Liver (tissue), 9 donors: ENCODE results near the gene PGRMC1. TPM values are rescaled to one million over a fixed set of nuclear protein-coding genes. Genes with fewer than 3 reads are reported as not detected.
"Not testable (repeated sequence)": the region's sequence is repeated elsewhere in the genome, so short reads cannot be mapped to it uniquely, and the experiment has no call there.

Experiments used
- DNase-seq: peaks from one replicate; pipeline ENCODE4 v3.0.0-alpha.2; 2017; ENCODE audit warnings: low spot score
- H3K27ac ChIP-seq, 2 donors: one replicate each; pipeline ENCODE4 v1.7.0; 2013; ENCODE audit warnings: inconsistent platforms in 2 of 2, low read length in 2 of 2, control low read depth in 1 of 2, low read depth in 1 of 2, mild to moderate bottlenecking in 1 of 2
- H3K27me3 ChIP-seq, 4 donors: one replicate each; pipeline versions ENCODE4 v1.6.1 to v1.7.0; 2013; ENCODE audit warnings: low read length in 3 of 4, inconsistent platforms in 1 of 4, mild to moderate bottlenecking in 1 of 4, moderate library complexity in 1 of 4; ENCODE audit not compliant: control insufficient read depth in 4 of 4, insufficient read depth in 4 of 4
- H3K36me3 ChIP-seq, 4 donors: one replicate each; pipeline versions ENCODE4 v1.6.1 to v1.7.0; 2013; ENCODE audit warnings: low read length in 3 of 4, mild to moderate bottlenecking in 3 of 4, low read depth in 1 of 4, moderate library complexity in 1 of 4; ENCODE audit not compliant: control insufficient read depth in 4 of 4, insufficient read depth in 3 of 4
- H3K4me1 ChIP-seq, 4 donors: one replicate each; pipeline versions ENCODE4 v1.6.1 to v1.7.0; 2013; ENCODE audit warnings: low read length in 3 of 4, mild to moderate bottlenecking in 3 of 4, moderate library complexity in 1 of 4; ENCODE audit not compliant: control insufficient read depth in 4 of 4, insufficient read depth in 4 of 4
- H3K4me3 ChIP-seq, 3 donors: one replicate each; pipeline versions ENCODE4 v1.6.1 to v1.7.0; 2013; ENCODE audit warnings: low read length in 3 of 3, control low read depth in 1 of 3, low read depth in 1 of 3, mild to moderate bottlenecking in 1 of 3
- H3K9ac ChIP-seq, 2 donors: one replicate each; pipeline ENCODE4 v1.7.0; 2013; ENCODE audit warnings: low read length in 2 of 2, mild to moderate bottlenecking in 2 of 2, moderate library complexity in 2 of 2, control low read depth in 1 of 2, low read depth in 1 of 2
- H3K9me3 ChIP-seq, 4 donors: one replicate each; pipeline versions ENCODE4 v1.6.1 to v1.7.0; 2013; ENCODE audit warnings: low read length in 3 of 4; ENCODE audit not compliant: control insufficient read depth in 4 of 4
- EGR1 ChIP-seq, 2 donors: IDR thresholded peaks; 2 replicates each; pipeline ENCODE4 v1.6.1; 2016 to 2018; ENCODE audit warnings: antibody characterized with exemption in 2 of 2, low read depth in 2 of 2
- FOXA1 ChIP-seq: IDR thresholded peaks from 2 replicates; pipeline ENCODE4 v1.6.1; 2016; ENCODE audit warnings: antibody characterized with exemption
- FOXA2 ChIP-seq: IDR thresholded peaks from 2 replicates; pipeline ENCODE4 v1.6.1; 2016; ENCODE audit warnings: antibody characterized with exemption
- HNF4A ChIP-seq, 2 donors: conservative IDR thresholded peaks; 2 replicates each; pipeline ENCODE4 v1.6.1; 2016; ENCODE audit warnings: antibody characterized with exemption in 2 of 2, mild to moderate bottlenecking in 2 of 2
- MAX ChIP-seq: IDR thresholded peaks from 2 replicates; pipeline ENCODE4 v1.6.1; 2016; ENCODE audit warnings: antibody characterized with exemption
- REST ChIP-seq: IDR thresholded peaks from 2 replicates; pipeline ENCODE4 v1.6.1; 2016; ENCODE audit warnings: antibody characterized with exemption, mild to moderate bottlenecking
- SP1 ChIP-seq: IDR thresholded peaks from 2 replicates; pipeline ENCODE4 v1.6.1; 2018; ENCODE audit warnings: antibody characterized with exemption, mild to moderate bottlenecking
- WGBS: extraction: QIAGEN DNeasy Blood & Tissue Kit; methylation state at CpG from one replicate; pipeline ENCODE4 v1.1.7; 2013; 5-methylcytosine and 5-hydroxymethylcytosine counted together
- polyA plus RNA-seq, 2 donors: library from polyadenylated mRNA; stranded (reverse) in 1 of 2; unstranded in 1 of 2; fragments of 200-250 nt in 1 of 2; fragments of >200 nt in 1 of 2; fragmentation: Nextera tagmentation in 1 of 2; extraction: Ambion mirVana in 1 of 2; gene quantifications; one replicate each; pipeline versions ENCODE4 v1.2.1 to v1.2.3, GENCODE V29; 2013 to 2015
- total RNA-seq, 2 donors: library from RNA; depleted of rRNA; stranded (reverse); fragments of >200 nt; gene quantifications; one replicate each; pipeline ENCODE4 v1.2.3, GENCODE V29; 2014
- TF ChIP-seq, protein P1 (sequence below): IDR thresholded peaks from 2 replicates; pipeline ENCODE4 v1.6.1; 2016; ENCODE audit warnings: antibody characterized with exemption
- TF ChIP-seq, protein P2 (sequence below): fragments of 150-350 bp; IDR thresholded peaks from 2 replicates; pipeline ENCODE4 v1.5.1; 2017; ENCODE audit warnings: improper control_type of control experiment, low read depth, low read length; ENCODE audit not compliant: missing input control
- donor health status: healthy.
- donor health status: healthy.
- donor health status: healthy.
- donor health status: healthy.
- donor health status: healthy.

The PGRMC1 gene
- total and polyA plus RNA-seq, 4 donors: 180 to 346 (median 290) TPM

DNA sequence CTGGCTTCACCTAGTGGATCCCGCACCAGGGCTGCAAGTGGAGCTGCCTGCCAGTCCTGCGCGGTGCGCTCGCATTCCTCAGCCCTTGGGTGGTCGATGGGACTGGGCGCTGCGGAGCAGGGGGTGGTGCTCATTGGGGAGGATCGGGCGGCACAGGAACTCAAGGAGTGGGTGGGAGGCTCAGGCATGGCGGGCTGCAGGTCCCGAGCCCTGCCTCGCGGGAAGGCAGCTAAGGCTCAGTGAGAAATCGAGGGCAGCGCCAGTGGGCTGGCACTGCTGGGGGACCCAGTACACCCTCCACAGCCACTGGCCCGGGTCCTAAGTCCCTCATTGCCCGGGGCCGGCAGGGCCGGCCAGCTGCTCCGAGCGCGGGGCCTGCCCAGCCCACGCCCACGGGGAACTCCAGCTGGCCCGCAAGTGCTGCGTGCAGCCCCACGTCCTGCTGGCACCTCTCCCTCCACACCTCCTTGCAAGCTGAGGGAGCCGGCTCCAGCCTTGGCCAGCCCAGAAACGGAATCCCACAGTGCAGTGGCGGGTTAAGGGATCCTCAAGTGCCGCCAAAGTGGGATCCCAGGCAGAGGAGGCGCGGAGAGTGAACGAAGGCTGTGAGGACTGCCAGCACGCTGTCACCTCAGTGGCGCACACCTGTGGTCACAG lies 27.6 kb upstream of the PGRMC1 start:
- H3K27me3 ChIP-seq: no peaks in the 10 kb centered on the region
- no peak for DNase-seq
- H3K27ac ChIP-seq: no peak overlapping the region
- no peak for TF ChIP-seq SP1
- TF ChIP-seq HNF4A (conservative IDR thresholded peaks at IDR 0.05): no peak
- TF ChIP-seq, protein P1, sequence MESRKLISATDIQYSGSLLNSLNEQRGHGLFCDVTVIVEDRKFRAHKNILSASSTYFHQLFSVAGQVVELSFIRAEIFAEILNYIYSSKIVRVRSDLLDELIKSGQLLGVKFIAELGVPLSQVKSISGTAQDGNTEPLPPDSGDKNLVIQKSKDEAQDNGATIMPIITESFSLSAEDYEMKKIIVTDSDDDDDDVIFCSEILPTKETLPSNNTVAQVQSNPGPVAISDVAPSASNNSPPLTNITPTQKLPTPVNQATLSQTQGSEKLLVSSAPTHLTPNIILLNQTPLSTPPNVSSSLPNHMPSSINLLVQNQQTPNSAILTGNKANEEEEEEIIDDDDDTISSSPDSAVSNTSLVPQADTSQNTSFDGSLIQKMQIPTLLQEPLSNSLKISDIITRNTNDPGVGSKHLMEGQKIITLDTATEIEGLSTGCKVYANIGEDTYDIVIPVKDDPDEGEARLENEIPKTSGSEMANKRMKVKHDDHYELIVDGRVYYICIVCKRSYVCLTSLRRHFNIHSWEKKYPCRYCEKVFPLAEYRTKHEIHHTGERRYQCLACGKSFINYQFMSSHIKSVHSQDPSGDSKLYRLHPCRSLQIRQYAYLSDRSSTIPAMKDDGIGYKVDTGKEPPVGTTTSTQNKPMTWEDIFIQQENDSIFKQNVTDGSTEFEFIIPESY: no peak
- TF ChIP-seq FOXA1: no peak
- no peak for TF ChIP-seq FOXA2
- no peak overlapping the region for H3K9ac ChIP-seq
- H3K9me3 ChIP-seq: no peaks in the 10 kb centered on the region
- no peaks in the 10 kb centered on the region for H3K4me1 ChIP-seq
- 97% methylated on average over 37 of the region's 37 CpGs for WGBS
- H3K4me3 ChIP-seq: no peak overlapping the region
- H3K36me3 ChIP-seq: no peaks in the 10 kb centered on the region

GRCh38 chrX:119210931-119211648 lies 25.0 kb upstream of the PGRMC1 start:
- DNase-seq, H3K27me3 ChIP-seq, H3K4me3 ChIP-seq, H3K36me3 ChIP-seq, H3K4me1 ChIP-seq, H3K9ac ChIP-seq, H3K9me3 ChIP-seq, H3K27ac ChIP-seq: not testable (repeated sequence)
- 97% methylated on average over 30 of the region's 30 CpGs for WGBS

- WGBS: 98% methylated on average over 1 of the region's 1 CpG
- TF ChIP-seq HNF4A (conservative IDR thresholded peaks at IDR 0.05) (no peak), SP1 (no peak), MAX (no peak), EGR1 (IDR thresholded peaks at IDR 0.05; ENCODE audit: low read depth in 2 of 2) (no peak), REST (no peak)
- TF ChIP-seq, protein P1: no peak
- TF ChIP-seq, protein P2, sequence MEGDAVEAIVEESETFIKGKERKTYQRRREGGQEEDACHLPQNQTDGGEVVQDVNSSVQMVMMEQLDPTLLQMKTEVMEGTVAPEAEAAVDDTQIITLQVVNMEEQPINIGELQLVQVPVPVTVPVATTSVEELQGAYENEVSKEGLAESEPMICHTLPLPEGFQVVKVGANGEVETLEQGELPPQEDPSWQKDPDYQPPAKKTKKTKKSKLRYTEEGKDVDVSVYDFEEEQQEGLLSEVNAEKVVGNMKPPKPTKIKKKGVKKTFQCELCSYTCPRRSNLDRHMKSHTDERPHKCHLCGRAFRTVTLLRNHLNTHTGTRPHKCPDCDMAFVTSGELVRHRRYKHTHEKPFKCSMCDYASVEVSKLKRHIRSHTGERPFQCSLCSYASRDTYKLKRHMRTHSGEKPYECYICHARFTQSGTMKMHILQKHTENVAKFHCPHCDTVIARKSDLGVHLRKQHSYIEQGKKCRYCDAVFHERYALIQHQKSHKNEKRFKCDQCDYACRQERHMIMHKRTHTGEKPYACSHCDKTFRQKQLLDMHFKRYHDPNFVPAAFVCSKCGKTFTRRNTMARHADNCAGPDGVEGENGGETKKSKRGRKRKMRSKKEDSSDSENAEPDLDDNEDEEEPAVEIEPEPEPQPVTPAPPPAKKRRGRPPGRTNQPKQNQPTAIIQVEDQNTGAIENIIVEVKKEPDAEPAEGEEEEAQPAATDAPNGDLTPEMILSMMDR: no peak
- H3K4me1 ChIP-seq: no peaks in the 10 kb centered on the region
- DNase-seq: no peak
- no peak overlapping the region for H3K4me3 ChIP-seq
- no peak overlapping the region for H3K9ac ChIP-seq
- no peak overlapping the region for H3K27ac ChIP-seq
- no peaks in the 10 kb centered on the region for H3K36me3 ChIP-seq
- no peaks in the 10 kb centered on the region for H3K9me3 ChIP-seq
- no peaks in the 10 kb centered on the region for H3K27me3 ChIP-seq
These were observed 24.5 kb upstream of the PGRMC1 start for GRCh38 chrX:119211649-119212014.
